NCI-H526 (cell line): ENCODE results near the gene DGKI.
A peak's percentile ranks its signal among the peaks of the same experiment; 100 is the strongest.

Experiments used
- DNase-seq, 2 experiments: peaks; one replicate each; lab custom pipeline; 2025; lab: John Stamatoyannopoulos, UW

Gene DGKI

DNA sequence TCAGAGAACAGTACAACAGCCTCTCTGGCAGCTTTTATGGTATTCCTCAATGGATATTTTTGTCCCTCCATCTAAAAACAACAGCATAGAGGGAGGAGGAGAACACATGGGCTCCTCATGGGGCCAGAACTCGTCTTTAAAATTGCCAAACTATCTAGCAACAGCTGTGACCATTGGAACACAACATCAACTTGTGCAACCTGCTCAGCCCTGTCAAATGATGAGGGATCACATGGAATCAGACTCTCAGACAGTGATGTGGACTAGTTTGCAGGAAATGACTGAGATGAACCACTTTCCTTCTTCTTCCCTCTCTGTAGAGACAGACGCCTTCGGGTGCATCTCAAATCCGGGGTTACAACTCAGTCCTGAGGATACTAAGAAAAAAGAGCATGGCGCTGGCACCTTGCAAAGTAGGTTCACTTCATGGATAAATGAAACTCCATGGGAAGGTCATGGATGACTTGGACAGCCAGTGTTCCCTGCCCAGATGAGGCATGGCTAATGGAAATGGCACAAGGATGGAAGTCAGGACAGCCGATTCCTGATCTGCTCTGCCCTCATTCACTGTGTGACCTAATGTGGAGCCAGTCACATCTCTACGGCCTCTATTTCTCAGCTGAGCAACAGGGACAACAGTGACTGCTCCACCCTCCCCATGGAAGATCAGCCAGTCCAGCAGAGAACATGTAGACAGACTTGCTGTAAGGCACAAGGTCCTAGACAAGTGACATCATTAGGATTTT, 24.6 kb upstream of the DGKI start:
- no peak for DNase-seq

DNA sequence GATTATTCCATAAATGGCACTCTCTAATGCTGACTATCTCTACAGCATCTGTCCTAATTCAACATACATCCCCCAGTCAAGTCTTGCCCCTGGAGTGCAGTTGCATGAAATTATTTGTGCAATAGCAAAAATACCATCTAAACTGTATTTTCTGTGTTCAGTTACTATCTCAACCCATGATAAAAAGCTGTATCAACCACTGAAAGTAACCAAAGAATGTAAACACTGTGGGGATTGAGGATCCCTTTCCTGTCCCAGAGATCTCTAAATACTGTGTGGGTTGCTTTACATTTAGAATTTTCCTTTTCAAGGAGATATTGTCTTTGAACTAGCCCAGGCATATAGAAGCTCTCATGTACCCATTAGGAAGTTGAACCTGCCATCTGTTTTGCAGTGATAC, 23.9 kb upstream of the DGKI start:
- DNase-seq = no peak

DNA sequence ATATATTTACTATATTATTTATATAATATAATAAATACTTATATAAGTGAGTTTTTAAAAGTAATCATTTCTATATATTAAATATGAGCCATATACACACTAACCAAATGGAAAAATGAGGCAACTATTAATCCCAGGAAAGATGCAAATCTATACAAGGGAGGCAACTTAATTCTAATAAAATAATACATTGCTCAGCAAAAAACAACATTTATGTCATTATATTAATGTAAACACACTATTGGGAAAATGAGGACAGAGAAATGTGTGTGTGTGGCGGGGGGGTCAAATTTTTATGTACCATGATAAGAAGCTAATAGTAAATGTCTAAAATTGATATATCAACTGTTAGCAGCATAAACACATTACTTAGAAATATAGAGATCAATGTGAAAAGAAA, 23.3 kb upstream of the DGKI start:
- no peak for DNase-seq

DNA sequence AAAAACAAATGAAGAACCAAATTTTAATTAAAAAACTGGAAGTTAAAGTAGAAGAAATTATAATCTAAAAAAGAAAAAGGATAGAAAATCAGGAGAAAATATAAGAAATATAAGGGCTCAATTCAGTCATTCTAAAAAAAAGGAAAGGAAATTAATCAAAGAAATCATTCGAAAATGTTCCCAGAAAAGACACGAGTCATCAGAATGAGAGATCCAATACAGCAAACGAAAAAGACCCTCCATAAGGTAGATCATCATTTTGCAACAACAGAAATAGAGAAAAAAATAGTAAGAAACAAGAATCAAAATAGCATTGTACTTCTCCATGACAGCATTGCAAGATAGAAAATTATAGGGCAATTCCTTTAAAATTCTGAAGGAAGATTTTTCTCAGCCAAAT, 22.5 kb upstream of the DGKI start:
- DNase-seq = no peak

DNA sequence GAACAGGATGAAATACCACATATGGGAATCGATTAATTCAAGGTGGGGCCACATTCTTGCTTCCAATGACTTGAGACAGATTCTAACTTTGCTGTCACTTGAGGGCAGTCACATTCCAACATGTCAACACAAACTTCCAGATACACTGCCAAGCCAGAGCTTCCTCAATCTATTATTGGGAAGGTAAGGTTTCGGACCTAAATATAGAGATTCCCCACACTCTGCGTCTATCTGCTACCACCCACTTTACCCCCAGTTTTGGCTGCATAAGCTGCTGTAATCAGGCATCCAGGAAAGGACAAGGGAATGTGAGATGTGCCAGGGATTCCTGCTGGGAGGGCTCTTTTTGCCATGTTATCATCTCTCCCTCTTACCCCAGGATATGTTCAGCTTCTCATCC, 20.5 kb upstream of the DGKI start:
- DNase-seq = no peak

DNA sequence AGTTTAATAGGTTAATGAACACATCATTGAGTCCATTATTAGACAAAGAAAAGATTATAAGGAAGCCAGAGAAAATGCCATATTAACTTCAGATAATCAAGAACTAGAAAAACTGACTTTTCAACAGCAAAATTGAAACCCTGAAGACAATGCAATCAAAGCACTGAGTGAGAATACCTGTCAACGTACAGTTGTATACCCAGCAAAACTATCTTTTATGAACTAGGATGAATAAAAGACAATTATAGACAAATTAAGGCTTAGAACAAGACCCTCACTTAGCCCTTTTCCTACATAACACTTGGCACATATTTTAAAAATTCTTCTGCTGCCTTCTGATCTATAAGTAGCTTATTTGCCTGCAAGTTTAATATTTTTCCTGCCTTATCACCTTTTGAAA, 19.0 kb upstream of the DGKI start:
- DNase-seq = no peak

DNA sequence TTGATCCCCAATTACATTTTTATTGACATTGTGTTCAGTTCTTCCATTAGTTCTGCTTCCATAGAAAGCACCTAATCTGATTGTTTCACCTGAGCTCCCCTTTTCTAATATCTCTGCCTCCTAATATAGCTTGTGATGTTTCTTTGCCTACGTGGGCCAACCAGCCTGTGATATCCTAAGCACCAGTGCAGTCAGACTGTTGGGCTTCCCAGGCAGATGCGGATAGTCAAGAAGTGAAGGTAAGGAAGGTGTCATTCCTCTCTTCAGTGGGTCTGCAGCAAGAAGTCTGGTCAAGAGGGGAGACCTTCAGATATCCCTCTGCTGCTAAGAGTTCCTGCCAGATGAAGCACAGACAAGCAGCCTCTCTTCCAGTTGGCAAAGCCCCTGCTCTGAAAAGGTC, 16.2 kb upstream of the DGKI start:
- no peak for DNase-seq

DNA sequence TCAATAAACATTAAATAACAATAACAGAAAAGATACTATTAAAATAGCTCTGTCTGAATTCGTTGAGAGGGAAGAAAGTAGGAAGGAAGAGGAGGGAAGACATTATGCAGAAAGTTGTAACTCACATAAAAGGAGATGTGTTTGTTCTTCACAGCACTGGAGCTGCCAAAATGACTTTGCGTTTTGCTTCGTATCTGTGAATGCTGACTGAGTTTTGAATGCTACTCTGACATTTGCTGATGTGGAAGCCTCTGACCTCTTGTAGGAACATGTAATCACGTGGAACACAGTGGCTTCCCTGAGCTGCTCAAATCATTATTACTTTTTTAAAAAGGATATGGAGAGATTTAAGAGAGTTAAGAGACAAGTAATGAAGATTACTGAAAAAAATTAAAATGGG, 15.6 kb upstream of the DGKI start:
- DNase-seq = no peak

DNA sequence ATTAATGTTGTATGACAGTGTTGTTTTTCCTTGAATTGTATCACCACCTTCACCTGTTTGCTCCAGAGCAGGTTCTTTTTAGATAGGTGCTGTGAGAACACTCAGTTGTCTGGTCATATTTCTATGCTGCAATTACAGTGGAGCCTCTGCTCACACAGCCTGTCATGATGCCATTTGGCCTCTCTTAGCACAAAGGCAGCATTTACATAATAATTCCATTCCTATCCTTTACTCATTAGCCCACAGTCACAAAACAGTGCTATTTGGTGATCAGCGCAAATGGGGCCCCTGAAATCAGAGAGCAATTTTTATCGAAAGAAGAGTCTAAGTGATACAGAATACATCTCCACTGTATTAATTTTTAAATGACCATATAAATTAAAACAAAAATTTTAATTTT, 13.8 kb upstream of the DGKI start:
- peak in 1 of 2 experiments; percentile 24 for DNase-seq

DNA sequence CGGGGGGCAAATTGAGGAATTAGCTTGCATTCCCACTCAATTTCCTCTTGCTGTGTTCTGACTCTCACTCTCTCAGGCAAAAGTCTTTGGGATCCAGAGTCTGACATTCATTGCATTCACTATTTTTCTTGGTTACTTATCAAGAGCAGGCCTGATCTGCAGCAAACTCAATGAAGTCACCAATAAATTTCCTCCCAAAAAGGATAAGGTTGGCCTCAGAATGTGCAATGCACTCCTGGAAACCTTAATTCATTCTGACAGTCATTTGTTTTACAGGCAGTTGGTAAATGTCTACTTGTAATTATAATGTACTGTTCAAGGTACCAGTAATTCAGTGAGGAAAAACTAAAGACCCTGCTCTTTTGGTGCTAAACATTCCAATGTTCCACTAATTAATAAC, 6.3 kb upstream of the DGKI start:
- no peak for DNase-seq

DNA sequence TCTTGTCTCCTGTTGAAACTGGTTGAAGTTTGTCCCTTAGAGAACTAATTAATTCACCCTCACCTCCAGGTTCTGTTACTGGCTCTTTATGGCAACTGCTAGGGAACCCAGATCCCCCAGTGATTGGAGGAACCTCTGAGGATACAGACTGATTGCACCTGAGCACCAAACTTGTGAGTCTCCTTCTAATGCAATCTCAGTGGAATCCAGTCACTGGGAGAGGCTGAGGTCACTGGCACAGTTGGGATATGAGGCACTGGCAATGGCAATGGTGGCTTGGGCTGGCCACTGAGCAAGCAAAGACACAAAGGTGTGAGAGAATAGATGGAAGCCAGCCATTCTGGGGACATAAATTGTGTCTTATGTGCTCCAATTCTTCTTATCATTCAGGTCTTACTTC, 5.3 kb upstream of the DGKI start:
- DNase-seq = no peak

DNA sequence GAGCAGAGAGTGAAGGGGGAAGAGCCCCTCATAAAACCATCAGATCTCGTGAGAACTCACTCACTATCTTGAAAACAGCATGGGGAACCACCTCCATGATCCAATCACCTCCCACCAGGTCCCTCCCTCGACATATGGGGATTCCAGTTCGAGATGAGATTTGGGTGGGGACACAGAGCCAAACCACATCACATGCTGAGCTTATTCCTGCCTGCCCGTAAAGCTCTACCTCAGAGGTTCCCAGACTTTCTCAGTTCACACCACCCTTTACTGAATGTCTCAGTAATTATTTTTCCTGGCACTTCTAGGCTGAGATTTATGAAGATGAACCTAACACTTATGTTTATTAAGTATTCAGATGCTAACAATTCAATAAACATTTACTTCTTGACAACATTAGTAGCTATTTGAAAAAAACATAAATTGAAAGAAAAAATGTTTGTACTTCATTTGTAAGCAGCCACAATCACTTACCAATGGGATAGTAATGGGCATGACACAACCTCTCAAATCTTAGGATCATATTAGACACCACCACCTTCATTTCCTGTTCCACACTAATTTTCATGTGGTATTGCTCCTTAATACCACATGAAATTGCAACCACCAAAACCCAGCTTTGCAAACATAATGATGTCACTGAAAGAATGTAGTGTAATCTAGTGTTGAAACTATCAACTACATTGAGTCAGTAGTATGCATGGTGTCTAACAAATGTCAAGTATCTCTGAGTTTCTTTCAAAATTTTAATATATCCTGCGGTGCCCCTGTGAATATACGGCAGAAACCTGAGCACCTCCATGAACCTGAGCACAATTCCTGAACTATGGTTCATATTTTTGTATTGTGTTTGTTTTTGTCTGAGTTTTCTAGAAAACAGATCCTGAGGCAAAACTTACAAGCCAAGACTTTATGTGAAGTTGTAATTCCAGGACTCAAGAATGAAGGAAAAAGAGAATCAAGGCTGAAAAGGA, 4.5 kb upstream of the DGKI start:
- no peak for DNase-seq

DNA sequence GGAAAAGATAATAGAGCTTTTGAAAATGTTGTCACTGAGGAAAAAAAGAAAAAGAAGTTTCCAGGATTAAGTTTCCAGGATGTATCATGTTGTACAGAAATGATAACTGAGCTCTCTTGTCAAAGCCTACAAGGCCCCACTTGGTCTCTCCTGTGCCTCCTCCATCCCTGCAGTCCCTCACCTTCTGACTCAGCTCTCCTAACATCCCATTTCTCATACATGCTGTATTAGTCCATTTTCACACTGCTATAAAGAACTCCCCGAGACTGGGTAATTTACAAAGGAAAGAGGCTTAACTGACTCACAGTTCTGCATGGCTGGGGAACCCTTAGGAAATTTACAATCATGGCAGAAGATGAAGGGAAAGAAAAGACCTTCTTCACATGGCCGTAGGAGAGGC, 3.8 kb upstream of the DGKI start:
- DNase-seq = no peak

DNA sequence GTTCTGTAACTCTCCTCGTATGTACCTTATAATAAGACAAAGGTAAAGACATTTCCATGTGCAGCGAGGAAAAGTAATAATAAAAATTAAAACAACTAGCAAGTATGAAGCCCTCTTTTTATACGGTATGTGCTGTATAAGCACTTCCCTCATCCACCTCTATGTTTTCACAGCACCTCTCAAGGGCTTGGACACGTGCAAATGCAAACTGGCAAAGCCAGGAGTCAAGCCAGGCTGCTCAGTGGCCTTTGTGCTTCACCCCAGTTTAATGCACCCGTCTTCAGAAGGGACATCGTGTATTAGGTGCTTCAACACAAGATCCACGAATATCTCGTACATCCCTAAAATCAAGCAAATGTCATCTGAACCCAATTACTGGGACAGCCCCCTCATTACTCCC, 1.3 kb upstream of the DGKI start:
- DNase-seq = no peak

DNA sequence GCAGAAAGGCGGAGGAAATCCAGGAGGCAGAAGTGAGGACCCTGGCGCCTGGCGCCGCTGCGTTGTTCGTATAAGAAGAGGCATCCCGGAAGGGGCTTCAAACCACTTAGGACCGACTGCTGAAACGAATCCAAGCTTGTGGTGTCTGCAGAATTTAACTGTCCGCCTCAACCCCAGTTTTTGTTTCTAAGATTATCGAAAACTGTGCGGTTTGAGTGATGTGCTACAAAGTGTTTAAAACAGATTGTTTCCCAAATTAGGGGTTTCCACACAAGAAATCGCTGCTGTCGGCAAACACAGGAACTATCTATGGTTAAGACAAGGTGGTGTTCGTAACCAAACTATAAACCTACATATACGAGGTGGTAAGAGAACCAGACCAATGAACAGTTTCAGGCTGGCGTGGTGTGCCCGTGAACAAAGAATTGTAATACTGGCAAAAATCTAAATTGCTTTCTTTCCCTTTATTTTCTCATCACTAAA, 835 bp upstream of the DGKI start:
- no peak for DNase-seq

DNA sequence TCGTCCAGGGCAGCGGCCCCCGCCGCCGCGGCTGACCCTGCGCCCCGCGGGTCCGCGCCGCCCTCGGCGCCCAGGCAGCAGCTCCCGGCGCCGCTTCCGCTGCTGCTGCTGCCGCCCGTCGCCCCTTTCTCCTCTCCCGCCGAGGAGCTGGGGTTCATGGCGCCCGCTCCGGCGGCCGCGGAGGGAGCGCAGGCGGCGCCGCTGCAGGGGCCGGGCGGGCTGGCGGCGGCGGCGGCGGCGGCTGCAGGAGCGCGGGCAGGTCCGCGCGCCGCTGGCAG, 286 bp downstream of the DGKI start:
- peak in 1 of 2 experiments; percentile 77 for DNase-seq

DNA sequence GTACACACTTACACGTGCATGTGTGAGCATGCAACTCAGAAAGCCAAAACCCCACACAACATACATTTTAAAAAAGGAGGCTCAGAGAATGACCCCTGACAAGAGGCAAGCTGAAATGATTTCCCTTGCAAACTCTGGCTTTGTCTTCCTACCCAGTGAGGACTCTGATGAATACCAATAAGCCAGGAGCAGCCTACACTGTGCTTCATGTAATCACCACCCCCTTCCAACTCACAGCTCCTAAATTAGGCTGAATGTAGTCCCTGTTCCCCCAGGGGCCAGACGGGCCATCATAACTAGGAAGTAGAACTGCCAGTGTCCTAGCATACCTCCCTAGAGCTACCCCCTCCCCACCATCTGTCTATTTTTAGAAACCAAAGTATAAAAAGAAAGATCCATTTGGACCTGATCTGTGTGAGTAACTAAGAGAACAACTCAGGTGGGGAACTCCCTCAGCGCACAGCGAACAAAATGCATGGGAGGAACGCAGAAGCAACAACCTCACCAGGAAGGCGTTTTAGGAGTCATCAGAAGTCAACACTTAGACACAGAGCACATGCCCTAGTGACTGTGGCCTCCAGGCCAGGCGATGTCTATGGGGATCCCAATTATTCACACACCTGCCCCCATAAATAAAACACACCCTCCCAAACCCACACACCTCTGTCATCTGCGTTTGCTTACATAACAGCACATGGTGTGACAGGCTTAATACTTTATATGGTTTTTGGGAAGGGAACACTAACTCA, 1.9 kb downstream of the DGKI start:
- peak; percentile 86 to 94 for DNase-seq

DNA sequence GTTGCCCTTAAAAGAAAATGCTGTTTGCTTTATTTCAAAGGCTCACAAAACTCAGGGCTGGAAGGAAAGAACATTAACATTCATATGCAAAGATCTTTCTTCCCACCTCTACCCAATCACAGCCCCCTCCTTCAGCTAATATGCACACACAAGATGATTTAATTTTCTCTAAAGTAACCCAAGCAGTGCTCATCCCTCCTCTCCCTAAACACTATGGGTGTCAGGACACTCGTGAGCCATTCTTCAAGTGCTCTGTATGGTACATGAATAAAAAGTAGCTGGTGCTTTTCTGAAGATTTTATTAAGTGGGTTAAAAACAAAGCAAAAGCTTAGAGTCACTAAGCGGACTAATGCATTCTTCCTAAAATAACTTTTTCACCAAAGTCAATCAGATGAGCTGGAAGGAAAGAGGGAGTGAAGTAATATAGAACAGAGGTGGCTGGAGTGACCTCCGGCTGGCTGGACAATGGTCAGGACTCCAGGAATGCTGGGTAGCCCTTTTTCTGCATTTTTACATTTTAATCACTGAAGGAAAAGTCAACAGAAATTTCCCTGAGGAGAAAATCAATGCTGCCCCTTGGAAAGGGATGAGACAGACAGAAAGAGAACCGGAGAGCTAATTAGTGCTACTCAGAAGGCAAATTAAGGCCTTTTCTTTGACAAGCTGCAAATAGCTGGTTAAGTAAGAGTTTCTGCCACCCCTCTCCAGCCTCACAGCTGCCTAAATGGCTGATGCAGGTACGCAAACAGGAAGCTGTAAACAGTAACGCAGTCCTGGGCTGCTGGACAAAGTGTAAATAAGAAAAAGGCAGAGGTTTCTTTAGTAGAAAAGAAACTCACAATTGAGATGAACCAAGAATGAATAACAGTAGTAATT, 6.6 kb downstream of the DGKI start:
- DNase-seq = peak; percentile 30 to 62

DNA sequence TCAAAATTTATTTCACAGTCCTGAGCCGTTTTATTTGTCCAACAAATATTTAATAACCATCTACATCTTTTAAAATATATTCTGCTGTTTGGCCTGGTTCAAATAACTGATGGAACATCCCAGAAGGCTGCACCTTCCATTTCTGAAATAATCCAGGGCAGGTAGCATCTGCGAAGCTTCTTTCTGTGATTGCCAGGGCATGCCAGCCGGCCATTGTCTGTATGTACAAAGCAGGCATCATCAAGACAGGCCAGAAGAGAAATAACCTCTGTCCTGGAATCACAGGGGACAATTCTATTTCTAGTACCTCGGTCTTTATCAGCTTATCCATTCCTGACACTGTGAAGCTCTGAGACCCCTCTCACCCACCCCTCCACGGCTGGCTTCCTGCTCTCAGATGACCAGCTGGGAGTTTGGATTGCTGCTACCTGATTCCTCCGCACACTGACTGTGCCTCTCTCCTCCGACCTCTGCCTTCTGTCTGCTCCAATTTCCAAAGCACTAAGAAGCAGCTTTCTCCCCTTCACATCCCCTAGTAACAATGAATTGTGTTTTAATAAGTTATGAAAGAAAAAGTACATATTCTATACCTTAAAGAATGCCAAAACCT, 8.0 kb downstream of the DGKI start:
- peak in 1 of 2 experiments; percentile 58 for DNase-seq

DNA sequence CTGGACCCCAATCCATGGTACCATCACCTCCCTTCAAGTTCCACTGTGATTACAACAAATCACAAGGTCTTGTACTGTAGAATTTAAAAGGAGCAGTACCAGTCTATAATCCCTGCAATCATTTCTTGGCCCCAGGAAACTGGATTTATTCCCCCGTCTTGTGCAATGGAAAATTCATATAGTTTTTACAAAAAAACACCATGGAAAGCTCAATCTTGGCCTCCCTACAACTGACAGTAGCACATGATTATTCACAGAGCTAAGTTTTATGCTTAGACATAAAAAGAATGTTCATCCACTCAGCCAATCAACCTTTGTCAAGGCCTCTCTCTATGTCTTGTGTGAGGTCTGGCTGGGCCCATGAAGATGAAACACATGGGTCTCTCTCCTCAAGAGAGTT, 10.2 kb downstream of the DGKI start:
- no peak for DNase-seq

DNA sequence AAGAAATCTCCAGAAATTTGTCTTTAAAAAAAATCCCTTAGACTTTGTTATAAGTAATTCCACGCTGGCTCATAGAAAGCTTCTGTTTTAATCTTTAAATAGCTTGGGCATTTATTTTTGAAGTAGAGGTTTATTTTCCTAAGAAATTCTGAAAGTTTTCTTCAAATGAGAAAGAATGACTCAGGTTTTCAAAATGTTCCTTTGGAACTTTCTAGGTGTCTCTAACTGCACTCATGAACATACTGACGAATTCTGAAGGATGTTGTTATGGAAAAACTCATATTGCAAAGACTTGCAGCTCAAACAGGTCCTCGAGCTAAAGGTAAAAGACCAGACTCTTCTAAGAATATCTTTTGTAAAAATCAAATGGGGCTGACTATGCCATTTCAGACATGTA, 10.7 kb downstream of the DGKI start:
- DNase-seq = no peak
